ENCODE data around the gene CCNI2.

Gene CCNI2

GRCh38 chr5:132754111-132754510 lies 6.9 kb downstream of the CCNI2 start:
- no peak overlapping the region for H3K4me3 ChIP-seq (ENCODE audit: low read depth, low read length)
- no peak for TF ChIP-seq CTCF (IDR thresholded peaks at IDR 0.05; ENCODE audit: borderline replicate concordance, insufficient read depth, low read depth, low read length)

GRCh38 chr5:132754947-132755346 lies 7.7 kb downstream of the CCNI2 start:
- no peak overlapping the region for H3K4me3 ChIP-seq (ENCODE audit: low read depth, low read length)
- no peak for TF ChIP-seq CTCF (IDR thresholded peaks at IDR 0.05; ENCODE audit: borderline replicate concordance, insufficient read depth, low read depth, low read length)

- no peak overlapping the region for H3K4me3 ChIP-seq (ENCODE audit: low read depth, low read length)
- no peak for TF ChIP-seq CTCF (IDR thresholded peaks at IDR 0.05; ENCODE audit: borderline replicate concordance, insufficient read depth, low read depth, low read length)
Measured at GRCh38 chr5:132756542-132756941, 9.3 kb downstream of the CCNI2 start.

GRCh38 chr5:132758451-132758850 lies 11.2 kb downstream of the CCNI2 start:
- H3K4me3 ChIP-seq (ENCODE audit: low read depth, low read length), result no peak overlapping the region
- no peak for TF ChIP-seq CTCF (IDR thresholded peaks at IDR 0.05; ENCODE audit: borderline replicate concordance, insufficient read depth, low read depth, low read length)

- no peak for TF ChIP-seq CTCF (IDR thresholded peaks at IDR 0.05; ENCODE audit: borderline replicate concordance, insufficient read depth, low read depth, low read length)
- no peak overlapping the region for H3K4me3 ChIP-seq (ENCODE audit: low read depth, low read length)
Measured at GRCh38 chr5:132759114-132760048, 12.2 kb downstream of the CCNI2 start.

GRCh38 chr5:132760049-132760420 lies 12.8 kb downstream of the CCNI2 start:
- H3K4me3 ChIP-seq (ENCODE audit: low read depth, low read length), result no peak overlapping the region
- TF ChIP-seq CTCF (IDR thresholded peaks at IDR 0.05; ENCODE audit: borderline replicate concordance, insufficient read depth, low read depth, low read length), result no peak

Measured in GM12875 (cell line).